ENCODE measurements around the gene GDNF.

The GDNF gene

DNA sequence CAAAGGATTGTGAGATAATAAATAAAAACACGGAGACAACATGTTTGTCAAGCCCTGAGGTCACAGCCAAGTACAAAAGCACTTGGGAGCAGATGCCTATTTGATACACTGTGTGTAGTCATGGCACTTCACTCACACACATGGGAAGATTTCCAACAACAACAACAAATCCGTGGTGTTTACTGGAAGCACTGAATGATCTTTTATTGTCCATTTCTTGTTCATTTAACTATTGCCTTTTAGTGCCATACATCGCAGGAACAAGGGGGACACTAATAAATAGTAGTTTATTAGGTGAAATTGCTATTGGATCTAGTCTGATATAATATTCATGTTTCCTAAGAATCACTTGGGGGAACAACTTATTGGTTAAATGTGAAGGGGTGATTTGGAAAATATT lies 20.4 kb upstream of the GDNF start:
- in situ Hi-C loops (cut with MboI; ENCODE audit: low sequenced_read_pairs, unreplicated experiment) = no loop called here
- no peak for DNase-seq (ENCODE audit: low spot score)
- TF ChIP-seq, protein P1, sequence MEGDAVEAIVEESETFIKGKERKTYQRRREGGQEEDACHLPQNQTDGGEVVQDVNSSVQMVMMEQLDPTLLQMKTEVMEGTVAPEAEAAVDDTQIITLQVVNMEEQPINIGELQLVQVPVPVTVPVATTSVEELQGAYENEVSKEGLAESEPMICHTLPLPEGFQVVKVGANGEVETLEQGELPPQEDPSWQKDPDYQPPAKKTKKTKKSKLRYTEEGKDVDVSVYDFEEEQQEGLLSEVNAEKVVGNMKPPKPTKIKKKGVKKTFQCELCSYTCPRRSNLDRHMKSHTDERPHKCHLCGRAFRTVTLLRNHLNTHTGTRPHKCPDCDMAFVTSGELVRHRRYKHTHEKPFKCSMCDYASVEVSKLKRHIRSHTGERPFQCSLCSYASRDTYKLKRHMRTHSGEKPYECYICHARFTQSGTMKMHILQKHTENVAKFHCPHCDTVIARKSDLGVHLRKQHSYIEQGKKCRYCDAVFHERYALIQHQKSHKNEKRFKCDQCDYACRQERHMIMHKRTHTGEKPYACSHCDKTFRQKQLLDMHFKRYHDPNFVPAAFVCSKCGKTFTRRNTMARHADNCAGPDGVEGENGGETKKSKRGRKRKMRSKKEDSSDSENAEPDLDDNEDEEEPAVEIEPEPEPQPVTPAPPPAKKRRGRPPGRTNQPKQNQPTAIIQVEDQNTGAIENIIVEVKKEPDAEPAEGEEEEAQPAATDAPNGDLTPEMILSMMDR (IDR thresholded peaks at IDR 0.05; ENCODE audit: borderline replicate concordance, control extremely low read depth, extremely low read depth, insufficient read depth, missing control alignments) = no peak

DNA sequence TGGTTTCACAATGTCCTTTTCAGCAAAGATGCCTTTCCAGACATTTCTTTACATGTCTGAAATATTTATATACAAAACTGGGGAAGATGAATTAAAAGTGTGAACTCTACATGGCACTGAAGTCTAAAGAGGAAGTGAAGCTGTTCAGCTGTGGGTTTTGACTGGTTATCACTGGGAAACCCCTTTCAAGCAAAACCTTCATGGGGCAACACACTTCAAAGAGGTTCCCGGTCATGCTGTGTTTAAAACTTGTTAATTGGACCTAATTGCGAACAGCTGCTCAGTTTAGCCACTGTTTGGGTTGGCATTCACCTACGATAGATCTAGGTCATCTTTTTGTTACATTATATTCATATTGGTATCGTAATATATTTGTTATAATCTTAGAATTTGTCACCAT lies 20.0 kb upstream of the GDNF start:
- peak; percentile 60 for DNase-seq (ENCODE audit: low spot score)
- in situ Hi-C loops (cut with MboI; ENCODE audit: low sequenced_read_pairs, unreplicated experiment) = no loop called here
- TF ChIP-seq, protein P1 (IDR thresholded peaks at IDR 0.05; ENCODE audit: borderline replicate concordance, control extremely low read depth, extremely low read depth, insufficient read depth, missing control alignments) = no peak

DNA sequence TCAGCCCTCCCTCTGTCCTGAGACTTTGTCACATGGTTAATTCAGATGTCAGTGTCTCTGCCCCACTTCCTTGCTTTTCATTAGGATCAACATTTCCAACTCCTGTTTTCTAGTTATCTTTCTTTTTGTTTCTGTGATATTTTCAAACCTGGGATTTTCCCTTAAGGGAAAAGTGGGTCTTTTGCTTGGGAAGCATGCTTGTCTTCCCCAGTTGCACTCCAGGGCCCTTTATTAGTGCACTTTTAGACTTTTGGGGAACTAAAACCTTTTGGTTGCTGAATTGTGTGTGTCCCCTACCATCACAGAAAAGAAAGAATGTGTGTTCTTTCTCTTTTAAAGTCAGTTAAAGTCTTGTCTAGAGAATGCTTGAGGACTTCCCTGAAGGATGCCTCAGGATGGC lies 18.4 kb upstream of the GDNF start:
- no peak for DNase-seq (ENCODE audit: low spot score)
- TF ChIP-seq, protein P1 (IDR thresholded peaks at IDR 0.05; ENCODE audit: borderline replicate concordance, control extremely low read depth, extremely low read depth, insufficient read depth, missing control alignments) = no peak
- in situ Hi-C loops (cut with MboI; ENCODE audit: low sequenced_read_pairs, unreplicated experiment) = no loop called here

DNA sequence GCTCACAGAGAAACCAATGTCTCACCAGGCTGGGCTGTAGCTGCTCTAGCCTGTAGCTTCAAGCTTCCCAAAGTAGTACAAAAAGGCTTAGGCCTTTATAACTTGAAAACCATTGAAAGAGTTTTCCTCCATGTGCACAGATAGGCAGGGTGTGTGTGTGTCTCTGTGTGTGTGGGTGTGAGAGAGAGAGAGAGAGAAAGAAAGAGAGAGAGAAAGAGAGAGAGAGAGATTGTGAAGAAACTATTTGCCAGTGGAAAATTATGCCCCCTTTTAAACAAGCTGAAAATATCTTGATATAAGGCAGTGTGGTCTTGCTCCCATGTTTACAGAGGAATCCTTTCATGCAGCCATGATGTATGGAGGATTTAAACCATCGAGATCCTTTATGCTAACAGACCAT lies 17.9 kb upstream of the GDNF start:
- TF ChIP-seq, protein P1 (IDR thresholded peaks at IDR 0.05; ENCODE audit: borderline replicate concordance, control extremely low read depth, extremely low read depth, insufficient read depth, missing control alignments) = no peak
- in situ Hi-C loops (cut with MboI; ENCODE audit: low sequenced_read_pairs, unreplicated experiment) = no loop called here

DNA sequence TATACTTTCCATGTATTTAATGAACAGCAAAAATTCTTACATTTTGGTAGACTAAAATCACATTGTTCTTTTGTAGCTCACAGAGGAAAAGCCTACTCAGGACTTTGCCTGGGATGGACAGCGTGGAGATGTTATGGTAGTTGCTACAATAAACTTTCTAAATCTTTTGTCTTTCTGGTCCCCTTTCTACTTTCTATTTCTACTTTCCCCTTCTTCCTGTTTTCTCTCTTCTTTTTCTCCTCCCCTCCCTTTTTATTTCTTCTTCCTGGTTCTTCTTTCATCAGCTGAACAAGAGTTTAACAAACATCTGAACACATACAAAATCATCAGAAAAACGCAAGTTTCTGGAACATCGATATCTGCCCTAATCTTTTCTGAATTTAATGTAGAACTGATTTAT lies 15.6 kb upstream of the GDNF start:
- DNase-seq (ENCODE audit: low spot score) = no peak
- in situ Hi-C loops (cut with MboI; ENCODE audit: low sequenced_read_pairs, unreplicated experiment) = no loop called here
- TF ChIP-seq, protein P1 (IDR thresholded peaks at IDR 0.05; ENCODE audit: borderline replicate concordance, control extremely low read depth, extremely low read depth, insufficient read depth, missing control alignments) = no peak

More for the DNA sequence above, 17.9 kb upstream of the GDNF start:
- DNase-seq (ENCODE audit: low spot score) = no peak

DNA sequence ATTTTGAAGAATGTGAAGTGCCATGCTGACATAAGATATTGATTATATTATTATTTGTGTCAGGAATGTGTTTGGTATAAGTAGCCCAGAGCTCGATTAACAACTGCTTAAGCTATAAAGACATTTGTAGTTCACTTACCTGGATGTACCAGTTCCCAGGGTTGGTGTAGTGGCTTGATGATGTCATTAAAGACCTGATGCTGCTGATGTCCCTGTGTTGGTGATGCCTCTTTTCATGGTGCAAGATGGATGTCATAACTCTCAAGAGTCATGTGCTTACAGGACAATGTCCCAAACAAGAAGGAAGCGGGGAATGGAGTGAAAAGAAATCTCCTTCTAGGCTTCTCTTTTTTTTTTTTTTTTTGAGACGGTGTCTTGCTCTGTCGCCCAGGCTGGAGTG lies 11.5 kb upstream of the GDNF start:
- TF ChIP-seq, protein P1 (IDR thresholded peaks at IDR 0.05; ENCODE audit: borderline replicate concordance, control extremely low read depth, extremely low read depth, insufficient read depth, missing control alignments) = no peak
- in situ Hi-C loops (cut with MboI; ENCODE audit: low sequenced_read_pairs, unreplicated experiment) = no loop called here
- DNase-seq (ENCODE audit: low spot score) = no peak
